ENCODE measurements around the gene SOWAHA.
"Not testable (repeated sequence)": the region's sequence is repeated elsewhere in the genome, so short reads cannot be mapped to it uniquely, and the experiment has no call there.

The SOWAHA gene

DNA sequence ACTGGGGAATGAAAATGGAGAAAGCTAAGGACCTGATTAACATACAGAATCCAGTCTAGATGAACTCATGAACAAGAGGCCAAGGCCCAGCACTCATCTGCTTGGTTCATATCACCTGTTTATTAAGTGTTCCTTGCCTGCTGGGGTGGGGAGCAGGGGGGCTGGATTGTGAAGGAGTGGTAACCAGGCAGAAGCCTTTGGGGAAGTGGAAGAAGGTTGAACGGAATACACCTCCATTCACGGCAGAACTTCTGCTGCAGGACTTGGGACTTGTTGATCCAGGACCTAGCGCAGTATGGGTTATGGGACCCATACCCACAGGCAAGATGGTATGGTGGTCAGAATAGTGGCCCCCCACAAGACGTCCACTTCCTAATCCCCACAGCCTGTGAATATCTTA, 27.2 kb upstream of the SOWAHA start:
- H3K4me3 ChIP-seq (ENCODE audit: low read length), result no peak overlapping the region
- no peak for TF ChIP-seq ZNF274 (IDR thresholded peaks at IDR 0.05; ENCODE audit: low read depth, low read length)

DNA sequence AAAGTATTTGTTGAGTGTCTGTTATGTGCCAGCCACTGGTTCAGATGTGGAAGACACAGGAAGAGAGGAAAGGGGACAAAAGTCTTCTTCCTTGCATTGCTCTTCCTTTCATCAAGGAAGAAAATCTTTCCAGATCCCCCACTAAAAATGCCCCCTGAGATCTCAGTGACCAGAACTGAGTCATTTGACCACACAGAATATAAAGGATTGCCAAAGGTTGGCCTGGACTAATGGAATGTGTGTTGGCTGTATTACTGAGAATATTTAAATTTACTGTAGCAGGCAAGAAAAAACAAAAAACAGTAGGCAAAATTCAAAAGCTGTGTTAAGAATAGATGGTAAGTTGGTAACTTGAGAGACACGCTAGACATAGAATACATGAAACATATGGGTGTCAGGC, 26.0 kb upstream of the SOWAHA start:
- H3K4me3 ChIP-seq (ENCODE audit: low read length), result no peak overlapping the region
- no peak for TF ChIP-seq ZNF274 (IDR thresholded peaks at IDR 0.05; ENCODE audit: low read depth, low read length)

DNA sequence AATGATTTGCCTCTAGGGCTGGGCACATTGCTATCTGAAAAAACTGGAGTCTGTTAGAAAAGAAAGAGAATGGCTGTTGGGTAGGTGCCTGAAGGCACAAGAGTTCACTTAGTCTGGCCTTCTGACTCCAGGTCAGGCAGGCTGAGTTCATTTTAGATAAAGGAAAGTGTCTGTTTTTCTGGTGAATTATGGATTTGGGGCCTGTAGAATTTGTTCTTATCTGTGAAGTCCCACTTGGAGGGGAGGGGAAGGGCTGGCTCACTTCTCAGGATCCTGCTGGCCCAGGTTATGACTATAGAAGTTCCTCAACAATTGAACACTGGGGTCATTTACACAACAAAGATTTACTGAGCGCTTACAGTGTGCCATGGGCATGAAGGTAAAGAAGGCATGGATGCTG, 24.6 kb upstream of the SOWAHA start:
- no peak for TF ChIP-seq ZNF274 (IDR thresholded peaks at IDR 0.05; ENCODE audit: low read depth, low read length)
- H3K4me3 ChIP-seq (ENCODE audit: low read length), result no peak overlapping the region

DNA sequence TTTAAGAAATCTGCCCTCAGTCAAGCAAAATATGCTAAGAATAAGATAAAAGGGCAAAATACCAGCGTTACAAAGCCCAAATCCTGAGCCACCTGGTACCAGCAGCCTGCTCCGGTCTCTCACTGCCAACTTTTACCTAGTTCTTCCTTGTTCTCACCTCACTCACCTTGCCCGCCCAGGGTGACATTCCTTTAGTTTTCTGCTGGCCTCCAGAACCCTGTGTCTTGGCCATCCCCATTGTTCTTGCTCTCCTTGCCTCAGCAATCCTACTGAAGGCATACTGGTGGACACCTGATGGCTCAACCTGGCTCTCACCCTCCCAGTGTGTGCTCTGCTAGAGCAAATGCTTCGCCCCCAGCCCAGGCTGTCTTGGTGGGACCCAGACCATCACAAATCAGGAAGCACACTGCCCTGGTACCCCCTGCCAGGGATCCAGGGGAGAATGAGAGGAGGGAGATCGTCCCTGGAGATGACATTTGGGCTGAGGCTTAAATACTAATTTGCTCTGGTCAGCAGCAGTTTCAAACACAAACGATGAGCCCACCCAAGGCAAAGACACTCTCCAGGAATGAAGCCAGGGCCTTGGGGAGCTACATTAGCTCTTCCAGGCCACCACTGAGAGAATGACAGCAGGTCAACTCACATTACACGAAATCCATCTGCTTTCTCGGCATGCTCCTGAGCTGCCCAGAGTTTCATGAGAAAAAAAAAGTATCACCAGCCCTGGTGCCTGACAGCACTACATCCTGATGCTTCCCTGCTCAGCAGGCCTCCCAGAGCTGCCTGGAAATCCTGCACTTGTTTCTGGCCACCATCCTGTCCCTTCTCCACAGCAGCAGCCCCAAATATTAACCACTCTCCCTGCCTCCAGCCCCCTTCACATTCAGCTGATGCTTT, 23.9 kb upstream of the SOWAHA start:
- no peak overlapping the region for H3K4me3 ChIP-seq (ENCODE audit: low read length)
- no peak for TF ChIP-seq ZNF274 (IDR thresholded peaks at IDR 0.05; ENCODE audit: low read depth, low read length)

DNA sequence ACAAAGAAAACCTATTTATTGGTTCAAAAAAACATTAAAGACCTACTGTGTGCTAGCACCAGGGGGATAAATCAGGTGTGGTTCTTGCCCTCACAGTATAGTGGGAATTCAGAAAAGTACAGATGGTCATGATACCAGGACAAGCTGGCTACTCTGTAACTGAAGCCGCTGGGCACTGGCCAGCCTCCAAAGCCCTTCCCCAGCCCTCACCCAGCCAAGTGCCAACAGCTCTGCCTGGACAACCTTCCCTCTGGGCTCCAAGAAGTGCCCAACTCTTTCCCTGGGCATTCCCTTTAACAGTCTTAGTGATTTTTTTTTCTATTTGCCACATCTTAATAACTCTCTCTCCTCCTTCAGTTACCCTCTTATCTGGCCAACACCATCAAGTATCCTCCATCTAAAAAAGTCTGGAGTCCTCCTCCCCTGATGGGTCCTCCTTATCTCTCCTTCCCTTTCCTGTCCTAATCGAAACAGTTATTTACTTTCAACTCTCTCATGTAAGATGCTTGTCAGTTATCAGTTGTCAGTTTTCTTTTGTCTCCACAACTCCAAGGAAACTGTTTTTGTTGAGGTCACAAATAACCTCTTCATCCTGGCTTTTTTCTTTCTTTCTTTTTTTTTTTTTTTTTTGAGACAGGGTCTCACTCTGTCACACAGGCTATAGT, 22.8 kb upstream of the SOWAHA start:
- TF ChIP-seq ZNF274 (IDR thresholded peaks at IDR 0.05; ENCODE audit: low read depth, low read length), result no peak
- H3K4me3 ChIP-seq (ENCODE audit: low read length), result no peak overlapping the region

DNA sequence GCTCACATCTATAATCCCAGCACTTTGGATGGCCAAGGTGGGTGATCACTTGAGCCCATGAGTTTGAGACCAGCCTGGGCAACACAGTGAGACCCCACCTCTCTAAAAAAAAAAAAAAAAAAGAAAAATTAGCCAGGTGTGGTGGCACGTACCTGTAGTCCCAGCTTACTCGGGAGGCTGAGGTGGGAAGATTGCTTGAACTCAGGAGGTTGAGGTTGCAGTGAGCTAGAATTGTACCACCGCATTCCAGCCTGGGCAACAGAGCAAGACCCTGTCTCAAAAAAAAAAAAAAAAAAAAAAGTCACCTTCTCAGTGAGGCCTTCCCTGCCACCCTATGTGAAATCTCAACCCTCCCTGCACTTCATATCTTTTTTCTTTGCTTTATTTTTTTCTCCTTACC, 22.1 kb upstream of the SOWAHA start:
- no peak for TF ChIP-seq ZNF274 (IDR thresholded peaks at IDR 0.05; ENCODE audit: low read depth, low read length)
- H3K4me3 ChIP-seq (ENCODE audit: low read length), result no peak overlapping the region

DNA sequence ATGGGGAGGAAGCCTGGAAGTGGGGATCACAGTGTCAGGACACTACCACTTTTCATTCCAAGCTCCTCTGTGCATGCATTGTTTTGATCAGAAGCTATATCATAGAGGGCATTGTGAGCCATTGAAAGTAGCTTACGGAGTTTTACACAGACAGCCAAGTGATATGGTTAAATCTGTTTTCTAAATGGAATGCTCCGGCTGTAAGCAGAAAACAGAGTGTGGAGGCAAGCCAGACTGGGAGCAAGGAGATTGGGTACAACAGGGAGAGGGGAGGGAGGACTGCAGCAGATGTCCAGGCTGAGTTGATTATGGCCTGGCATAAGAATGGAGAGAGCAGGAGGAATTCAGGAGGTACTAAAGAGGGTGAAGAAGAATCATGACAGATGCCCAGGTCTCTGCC, 15.5 kb upstream of the SOWAHA start:
- TF ChIP-seq ZNF274 (IDR thresholded peaks at IDR 0.05; ENCODE audit: low read depth, low read length), result no peak
- H3K4me3 ChIP-seq (ENCODE audit: low read length), result no peak overlapping the region

DNA sequence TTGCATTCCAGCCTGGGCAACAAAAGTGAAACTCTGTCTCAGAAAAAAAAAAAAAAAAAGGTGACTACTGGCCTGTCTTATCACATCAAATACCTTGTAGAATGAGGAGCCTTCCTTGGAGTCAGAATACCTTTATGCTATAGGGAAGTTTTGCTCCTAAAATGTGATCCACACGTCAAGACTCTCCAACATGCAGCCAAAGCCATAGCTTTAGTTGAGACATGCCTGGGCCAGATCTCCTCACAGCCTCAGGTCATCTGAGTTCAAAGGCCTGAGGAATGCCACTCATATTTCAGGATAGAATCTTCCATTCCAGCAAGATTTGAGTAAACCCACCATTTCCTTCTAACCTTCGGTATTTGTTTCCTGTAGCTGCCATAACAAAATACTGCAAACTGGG, 13.7 kb upstream of the SOWAHA start:
- TF ChIP-seq ZNF274 (IDR thresholded peaks at IDR 0.05; ENCODE audit: low read depth, low read length), result no peak
- no peak overlapping the region for H3K4me3 ChIP-seq (ENCODE audit: low read length)

DNA sequence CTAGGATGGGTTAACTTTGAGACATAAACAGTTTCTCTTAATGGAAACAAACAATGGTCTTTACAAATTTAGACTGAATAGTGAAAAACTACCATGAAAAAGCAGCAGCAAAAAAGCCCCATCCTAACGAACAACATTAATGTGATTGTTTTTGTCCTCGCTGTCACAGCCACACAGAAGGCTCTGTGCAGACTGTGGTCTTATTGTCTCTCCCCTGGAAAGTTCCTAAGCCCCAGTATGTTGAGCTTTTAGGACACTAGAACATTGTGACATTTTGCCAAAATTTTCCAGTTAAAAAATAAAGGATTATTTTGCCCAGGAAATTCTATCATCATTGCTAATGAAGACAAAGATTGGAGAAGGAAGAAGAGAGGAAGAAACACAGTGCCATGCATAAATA, 12.6 kb upstream of the SOWAHA start:
- TF ChIP-seq ZNF274 (IDR thresholded peaks at IDR 0.05; ENCODE audit: low read depth, low read length), result no peak
- H3K4me3 ChIP-seq (ENCODE audit: low read length), result no peak overlapping the region

DNA sequence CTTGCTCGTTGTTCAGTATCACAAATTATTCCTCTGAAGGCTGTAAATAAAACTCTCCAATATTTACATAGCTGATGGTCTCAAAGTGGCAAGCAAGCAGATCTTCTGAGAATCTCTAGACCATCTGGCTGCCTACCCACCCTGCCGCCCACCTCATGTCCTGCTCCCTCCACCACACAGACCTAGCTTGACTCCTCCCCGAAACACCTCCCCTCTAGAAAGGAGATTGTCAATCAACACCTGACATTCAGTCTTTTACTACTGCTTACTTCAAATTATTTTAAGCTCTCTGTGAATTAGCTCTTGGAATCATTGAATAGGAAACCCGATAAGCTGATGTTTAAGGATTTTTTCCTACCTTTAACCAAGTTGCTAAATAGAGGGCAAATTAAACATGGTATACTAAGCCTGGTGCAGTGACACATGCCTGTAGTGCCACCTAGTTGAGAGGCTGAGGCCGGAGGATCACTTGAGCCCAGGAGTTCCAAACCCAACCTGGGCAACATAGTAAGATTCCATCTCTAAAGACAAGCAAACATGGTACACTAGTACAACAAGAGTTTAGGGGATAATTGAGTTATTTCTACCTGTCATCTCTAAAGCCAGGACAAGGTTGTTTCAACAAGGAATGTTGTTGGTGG, 10.9 kb upstream of the SOWAHA start:
- H3K4me3 ChIP-seq (ENCODE audit: low read length), result no peak overlapping the region
- no peak for TF ChIP-seq ZNF274 (IDR thresholded peaks at IDR 0.05; ENCODE audit: low read depth, low read length)

DNA sequence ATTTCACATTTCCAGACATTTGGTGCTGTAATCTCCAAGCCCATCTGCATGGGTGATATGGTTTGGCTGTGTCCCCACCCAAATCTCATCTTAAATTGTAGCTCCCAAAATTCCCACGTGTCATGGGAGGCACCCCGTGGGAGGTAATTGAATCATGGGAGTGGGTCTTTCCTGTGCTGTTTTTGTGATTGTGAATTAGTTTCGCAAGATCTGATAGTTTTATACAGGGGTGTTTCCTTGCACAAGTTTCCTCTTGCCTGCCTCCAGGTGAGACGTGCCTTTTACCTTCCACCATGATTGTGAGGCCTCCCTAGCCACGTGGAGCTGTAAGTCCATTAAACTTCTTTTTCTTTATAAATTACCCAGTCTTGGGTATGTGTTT, 10.4 kb upstream of the SOWAHA start:
- H3K4me3 ChIP-seq (ENCODE audit: low read length), result not testable (repeated sequence)

DNA sequence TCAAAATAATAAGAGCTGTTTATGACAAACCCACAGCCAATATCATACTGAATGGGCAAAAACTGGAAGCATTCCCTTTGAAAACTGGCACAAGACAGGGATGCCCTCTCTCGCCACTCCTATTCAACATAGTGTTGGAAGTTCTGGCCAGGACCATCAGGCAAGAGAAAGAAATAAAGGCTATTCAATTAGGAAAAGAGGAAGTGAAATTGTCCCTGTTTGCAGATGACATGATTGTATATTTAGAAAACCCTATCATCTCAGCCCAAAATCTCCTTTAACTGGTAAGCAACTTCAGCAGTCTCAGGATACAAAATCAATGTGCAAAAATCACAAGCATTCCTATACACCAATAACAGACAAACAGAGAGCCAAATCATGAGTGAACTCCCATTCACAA, 8.9 kb upstream of the SOWAHA start:
- not testable (repeated sequence) for H3K4me3 ChIP-seq (ENCODE audit: low read length)

DNA sequence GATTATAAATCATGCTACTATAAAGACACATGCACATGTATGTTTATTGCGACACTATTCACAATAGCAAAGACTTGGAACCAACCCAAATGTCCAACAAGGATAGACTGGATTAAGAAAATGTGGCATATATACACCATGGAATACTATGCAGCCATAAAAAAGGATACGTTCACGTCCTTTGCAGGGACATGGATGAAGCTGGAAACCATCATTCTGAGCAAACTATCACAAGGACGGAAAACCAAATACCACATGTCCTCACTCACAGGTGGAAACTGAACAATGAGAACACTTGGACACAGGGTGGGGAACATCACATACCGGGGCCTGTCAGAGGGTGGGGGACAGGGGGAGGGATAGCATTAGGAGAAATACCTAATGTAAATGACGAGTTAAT, 7.2 kb upstream of the SOWAHA start:
- H3K4me3 ChIP-seq (ENCODE audit: low read length), result not testable (repeated sequence)

DNA sequence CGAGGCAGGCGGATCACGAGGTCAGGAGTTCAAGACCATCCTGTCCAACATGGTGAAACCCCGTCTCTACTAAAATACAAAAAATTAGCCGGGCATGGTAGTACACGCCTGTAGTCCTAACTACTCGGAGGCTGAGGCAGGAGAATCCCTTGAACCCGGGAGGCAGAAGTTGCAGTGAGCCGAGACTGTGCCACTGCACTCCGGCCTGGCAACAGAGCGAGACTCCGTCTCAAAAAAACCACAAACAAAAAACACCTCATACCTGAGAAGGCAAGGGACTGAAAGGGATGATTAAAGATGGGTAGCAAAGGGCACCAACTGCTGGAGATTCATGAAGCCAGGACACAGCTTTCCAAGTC, 6.3 kb upstream of the SOWAHA start:
- H3K4me3 ChIP-seq (ENCODE audit: low read length), result not testable (repeated sequence)

DNA sequence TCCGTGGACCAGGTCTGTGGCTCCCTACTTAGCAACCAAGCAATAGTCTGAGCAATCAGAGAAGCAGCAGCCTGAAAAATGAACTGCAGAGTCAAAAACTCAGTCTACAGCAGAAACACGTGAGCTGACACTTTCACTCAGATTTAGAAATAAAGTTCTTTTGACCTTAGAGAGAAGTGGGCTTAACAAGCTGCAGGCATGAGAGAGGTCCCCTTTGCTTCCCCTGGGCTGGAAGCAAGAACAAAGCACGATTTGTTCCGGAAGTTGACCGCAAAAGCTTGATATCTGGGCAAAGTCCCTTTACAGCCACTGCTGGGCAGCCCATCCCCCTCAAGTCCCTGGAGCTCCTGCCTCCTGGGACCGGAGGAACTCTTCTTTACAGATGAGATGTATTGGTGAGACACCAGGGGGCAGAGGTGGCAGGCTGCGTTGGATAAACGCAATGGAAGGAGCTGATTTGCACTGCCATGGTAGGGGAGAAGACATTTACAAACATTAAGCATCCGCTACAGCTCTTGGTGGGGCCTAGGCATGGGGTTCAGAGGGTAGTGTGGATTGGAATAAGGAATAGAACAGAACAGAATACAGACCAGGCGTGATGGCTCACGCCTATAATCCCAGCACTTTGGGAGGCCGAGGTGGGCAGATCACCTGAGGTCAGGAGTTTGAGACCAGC, 5.8 kb upstream of the SOWAHA start:
- H3K4me3 ChIP-seq (ENCODE audit: low read length), result no peak overlapping the region
- TF ChIP-seq ZNF274 (IDR thresholded peaks at IDR 0.05; ENCODE audit: low read depth, low read length), result no peak

Measured in GM08714 (cell line).